SK-N-SH (cell line): ENCODE results near the gene UGT1A7. TPM values are rescaled to one million over a fixed set of nuclear protein-coding genes. Genes with fewer than 3 reads are reported as not detected.
A peak's percentile ranks its signal among the peaks of the same experiment; 100 is the strongest.

Source experiments
- CTCF ChIA-PET: fragments of 300-600, 350-600 bp; formaldehyde crosslinking; extraction: SDS; loops from one replicate; lab custom pipeline; 2021; lab: Yijun Ruan, JAX
- POLR2A ChIA-PET: fragments of 350-600 bp; sonication (Branson Sonifier 250); formaldehyde crosslinking; extraction: SDS; loops from one replicate; lab custom pipeline; 2020; ENCODE audit warnings: antibody characterized with exemption, inconsistent platforms; lab: Yijun Ruan, JAX
- DNase-seq: peaks from one replicate; pipeline ENCODE4 v3.0.0; 2012
- H2AFZ ChIP-seq: fragments of 200-600 bp; sonication (generic); 2 replicates; pipeline ENCODE4 v1.8.1; 2016; ENCODE audit warnings: antibody characterized with exemption, mild to moderate bottlenecking, low read depth
- H3F3A ChIP-seq: fragments of 200-600 bp; sonication (generic); replicated peaks from 2 replicates; pipeline ENCODE3; 2016; ENCODE audit warnings: antibody characterized with exemption, mild to moderate bottlenecking; ENCODE audit not compliant: insufficient read depth
- H3K27ac ChIP-seq, 2 experiments: fragments of 200-500 bp in 1 of 2; fragments of 200-600 bp in 1 of 2; sonication (Bioruptor generic) in 1 of 2; sonication (generic), shearing (Covaris generic) in 1 of 2; 2 replicates each; pipeline versions ENCODE4 v1.5.1 to v1.6.1; 2014 to 2016; ENCODE audit warnings: low read depth in 2 of 2, inconsistent platforms in 1 of 2, low read length in 1 of 2, mild to moderate bottlenecking in 1 of 2, mixed read lengths in 1 of 2
- H3K27me3 ChIP-seq: fragments of 200-600 bp; sonication (generic), shearing (Covaris generic); 2 replicates; pipeline ENCODE4 v1.6.1; 2016; ENCODE audit warnings: mixed run types; ENCODE audit not compliant: insufficient read depth
- H3K36me3 ChIP-seq, 2 experiments: fragments of 200-500 bp in 1 of 2; fragments of 200-600 bp in 1 of 2; sonication (Bioruptor generic) in 1 of 2; sonication (generic) in 1 of 2; replicated peaks in 1 of 2; 2 replicates each; pipeline versions ENCODE3 to v1.5.1; 2014 to 2016; ENCODE audit warnings: low read length in 1 of 2, mild to moderate bottlenecking in 1 of 2; ENCODE audit not compliant: insufficient read depth in 2 of 2, control insufficient read depth in 1 of 2
- H3K4me1 ChIP-seq, 2 experiments: fragments of 200-500 bp in 1 of 2; fragments of 200-600 bp in 1 of 2; sonication (Bioruptor generic) in 1 of 2; sonication (generic), shearing (Covaris generic) in 1 of 2; 2 replicates each; pipeline versions ENCODE4 v1.5.1 to v1.6.1; 2014 to 2016; ENCODE audit warnings: low read depth in 1 of 2, low read length in 1 of 2, mixed run types in 1 of 2; ENCODE audit not compliant: insufficient read depth in 2 of 2, control insufficient read depth in 1 of 2
- H3K4me2 ChIP-seq: fragments of 200-600 bp; sonication (generic), shearing (Covaris generic); 2 replicates; pipeline ENCODE4 v1.6.1; 2017; ENCODE audit warnings: mixed run types
- H3K4me3 ChIP-seq, 2 experiments: fragments of 200-500 bp in 1 of 2; fragments of 200-600 bp in 1 of 2; sonication (Bioruptor generic) in 1 of 2; sonication (generic), shearing (Covaris generic) in 1 of 2; 2 replicates each; pipeline versions ENCODE4 v1.5.1 to v1.8.1; 2014 to 2016; ENCODE audit warnings: low read depth in 2 of 2, inconsistent platforms in 1 of 2, low read length in 1 of 2, mild to moderate bottlenecking in 1 of 2, mixed read lengths in 1 of 2, moderate library complexity in 1 of 2
- H3K79me2 ChIP-seq: fragments of 200-600 bp; sonication (generic); 2 replicates; pipeline ENCODE4 v1.8.1; 2017; ENCODE audit warnings: mild to moderate bottlenecking; ENCODE audit not compliant: insufficient read depth
- H3K9ac ChIP-seq: fragments of 200-600 bp; sonication (generic); 2 replicates; pipeline ENCODE4 v1.6.1; 2017; ENCODE audit warnings: mixed run types
- H3K9me2 ChIP-seq: fragments of 200-600 bp; sonication (generic); 2 replicates; pipeline ENCODE4 v1.6.1; 2017; ENCODE audit warnings: mixed run types
- H3K9me3 ChIP-seq: fragments of 200-600 bp; sonication (generic); 2 replicates; pipeline ENCODE4 v1.6.1; 2017; ENCODE audit warnings: mixed run types, mild to moderate bottlenecking, moderate library complexity
- H4K20me1 ChIP-seq: fragments of 200-600 bp; sonication (generic); 2 replicates; pipeline ENCODE4 v1.6.1; 2017; ENCODE audit warnings: mild to moderate bottlenecking, mixed run types; ENCODE audit not compliant: insufficient read depth
- CHD2 ChIP-seq: fragments of 150-350 bp; IDR thresholded peaks from 2 replicates; pipeline ENCODE4 v1.6.1; 2018; ENCODE audit warnings: low read length; ENCODE audit not compliant: partially characterized antibody
- ELF1 ChIP-seq: IDR thresholded peaks from 2 replicates; pipeline ENCODE4 v1.4.0; 2012
- EP300 ChIP-seq, 2 experiments: IDR thresholded peaks; 2 replicates each; pipeline versions ENCODE4 v1.4.0 to v1.6.1; 2012; ENCODE audit warnings: borderline replicate concordance in 1 of 2, low read depth in 1 of 2, low read length in 1 of 2
- EZH2phosphoT487 ChIP-seq: fragments of 200-600 bp; sonication (generic); IDR thresholded peaks from 2 replicates; pipeline ENCODE4 v1.6.1; 2017; ENCODE audit warnings: low read depth, mixed run types, mild to moderate bottlenecking, antibody characterized with exemption, moderate library complexity, borderline replicate concordance
- FOXJ3 ChIP-seq: sonication (generic); formaldehyde crosslinking; IDR thresholded peaks from 2 replicates; pipeline ENCODE4 v1.5.1; 2020; ENCODE audit warnings: mild to moderate bottlenecking, missing genetic modification reagents
- FOXM1 ChIP-seq: IDR thresholded peaks from 2 replicates; pipeline ENCODE4 v1.4.0; 2012; ENCODE audit warnings: low read depth, mild to moderate bottlenecking
- MEF2A ChIP-seq: IDR thresholded peaks from 2 replicates; pipeline ENCODE4 v1.4.0; 2012; ENCODE audit warnings: low read depth, borderline replicate concordance
- NFIC ChIP-seq: IDR thresholded peaks from 2 replicates; pipeline ENCODE4 v1.4.0; 2012; ENCODE audit warnings: borderline replicate concordance
- NRF1 ChIP-seq: IDR thresholded peaks from 2 replicates; pipeline ENCODE4 v1.6.1; 2012; ENCODE audit warnings: low read depth, mild to moderate bottlenecking, low read length
- PBX3 ChIP-seq: IDR thresholded peaks from 2 replicates; pipeline ENCODE4; 2012
- POLR2AphosphoS5 ChIP-seq: IDR thresholded peaks from 2 replicates; pipeline ENCODE4 v1.6.1; 2012; ENCODE audit warnings: low read depth, low read length
- RAD21 ChIP-seq: IDR thresholded peaks from 2 replicates; pipeline ENCODE4 v1.6.1; 2012; ENCODE audit warnings: mild to moderate bottlenecking, low read length
- REST ChIP-seq: IDR thresholded peaks from 2 replicates; pipeline ENCODE4 v1.6.1; 2012; ENCODE audit warnings: mild to moderate bottlenecking, low read depth, low read length, moderate library complexity
- RFX5 ChIP-seq: IDR thresholded peaks from 2 replicates; pipeline ENCODE4 v1.6.1; 2012; ENCODE audit warnings: mild to moderate bottlenecking, improper control_type of control experiment, low read length
- SIN3A ChIP-seq: IDR thresholded peaks from 2 replicates; pipeline ENCODE4 v1.6.1; 2012; ENCODE audit warnings: low read depth, mild to moderate bottlenecking, low read length, moderate library complexity, borderline replicate concordance
- SMC3 ChIP-seq: IDR thresholded peaks from 2 replicates; pipeline ENCODE4 v1.6.1; 2012; ENCODE audit warnings: low read depth, low read length, improper control_type of control experiment
- TAF1 ChIP-seq: IDR thresholded peaks from 2 replicates; pipeline ENCODE4 v1.6.1; 2012; ENCODE audit warnings: low read depth, mild to moderate bottlenecking, low read length, moderate library complexity, borderline replicate concordance
- TCF12 ChIP-seq: IDR thresholded peaks from 2 replicates; pipeline ENCODE4 v1.4.0; 2012
- USF1 ChIP-seq: IDR thresholded peaks from 2 replicates; pipeline ENCODE4 v1.4.0; 2012; ENCODE audit warnings: low read depth, borderline replicate concordance
- USF2 ChIP-seq: fragments of 150-350 bp; IDR thresholded peaks from 2 replicates; pipeline ENCODE4 v1.6.1; 2017; ENCODE audit warnings: antibody characterized with exemption, low read length, low read depth, borderline replicate concordance
- YY1 ChIP-seq: IDR thresholded peaks from 2 replicates; pipeline ENCODE4 v1.4.0; 2012; ENCODE audit warnings: low read depth, mild to moderate bottlenecking
- WGBS: methylation state at CpG from one replicate; pipeline ENCODE4 v1.1.6; 2017; ENCODE audit warnings: low lambda C conversion rate; 5-methylcytosine and 5-hydroxymethylcytosine counted together
- polyA plus RNA-seq, 3 experiments: library from polyadenylated mRNA; depleted of rRNA; stranded (reverse); fragments of >200 nt; gene quantifications; 2 replicates each; pipeline ENCODE4 v1.2.3, GENCODE V29; 2012
- TF ChIP-seq, protein P1 (sequence below): fragments of 200-600 bp; sonication (generic); IDR thresholded peaks from 2 replicates; pipeline ENCODE4 v1.6.1; 2017; ENCODE audit warnings: antibody characterized with exemption, mild to moderate bottlenecking, moderate library complexity

Gene UGT1A7
- polyA plus RNA-seq, 1 of the 3 experiments (the other 2 are of a cell fraction) = not detected

- 51% methylated on average over 5 of the region's 5 CpGs for WGBS
- Histone ChIP-seq H3K9me3 (no peaks in the 10 kb centered on the region), H2AFZ (no peak overlapping the region), H3K27ac (no peak overlapping the region), H3K36me3 (no peaks in the 10 kb centered on the region), H3F3A (no peaks in the 10 kb centered on the region), H3K27me3 (no peaks in the 10 kb centered on the region; the same call in 1 of the 2 replicates), H3K4me2 (no peak overlapping the region), H3K79me2 (no peaks in the 10 kb centered on the region), H3K4me1 (no peaks in the 10 kb centered on the region), H3K4me3 (no peak overlapping the region), H3K9me2 (no peaks in the 10 kb centered on the region), H4K20me1 (no peaks in the 10 kb centered on the region), H3K9ac (no peak overlapping the region)
- DNase-seq = peak; percentile 32
- ChIA-PET POLR2A (no interaction called here), CTCF (no interaction called here)
- TF ChIP-seq, protein P1, sequence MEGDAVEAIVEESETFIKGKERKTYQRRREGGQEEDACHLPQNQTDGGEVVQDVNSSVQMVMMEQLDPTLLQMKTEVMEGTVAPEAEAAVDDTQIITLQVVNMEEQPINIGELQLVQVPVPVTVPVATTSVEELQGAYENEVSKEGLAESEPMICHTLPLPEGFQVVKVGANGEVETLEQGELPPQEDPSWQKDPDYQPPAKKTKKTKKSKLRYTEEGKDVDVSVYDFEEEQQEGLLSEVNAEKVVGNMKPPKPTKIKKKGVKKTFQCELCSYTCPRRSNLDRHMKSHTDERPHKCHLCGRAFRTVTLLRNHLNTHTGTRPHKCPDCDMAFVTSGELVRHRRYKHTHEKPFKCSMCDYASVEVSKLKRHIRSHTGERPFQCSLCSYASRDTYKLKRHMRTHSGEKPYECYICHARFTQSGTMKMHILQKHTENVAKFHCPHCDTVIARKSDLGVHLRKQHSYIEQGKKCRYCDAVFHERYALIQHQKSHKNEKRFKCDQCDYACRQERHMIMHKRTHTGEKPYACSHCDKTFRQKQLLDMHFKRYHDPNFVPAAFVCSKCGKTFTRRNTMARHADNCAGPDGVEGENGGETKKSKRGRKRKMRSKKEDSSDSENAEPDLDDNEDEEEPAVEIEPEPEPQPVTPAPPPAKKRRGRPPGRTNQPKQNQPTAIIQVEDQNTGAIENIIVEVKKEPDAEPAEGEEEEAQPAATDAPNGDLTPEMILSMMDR = peak; percentile 29; the same call in 1 of the 2 replicates
- peak; percentile 33 for TF ChIP-seq RAD21
- no peak for TF ChIP-seq PBX3
Measured at GRCh38 chr2:233772583-233772982, 90.9 kb downstream of the UGT1A7 start.

DNA sequence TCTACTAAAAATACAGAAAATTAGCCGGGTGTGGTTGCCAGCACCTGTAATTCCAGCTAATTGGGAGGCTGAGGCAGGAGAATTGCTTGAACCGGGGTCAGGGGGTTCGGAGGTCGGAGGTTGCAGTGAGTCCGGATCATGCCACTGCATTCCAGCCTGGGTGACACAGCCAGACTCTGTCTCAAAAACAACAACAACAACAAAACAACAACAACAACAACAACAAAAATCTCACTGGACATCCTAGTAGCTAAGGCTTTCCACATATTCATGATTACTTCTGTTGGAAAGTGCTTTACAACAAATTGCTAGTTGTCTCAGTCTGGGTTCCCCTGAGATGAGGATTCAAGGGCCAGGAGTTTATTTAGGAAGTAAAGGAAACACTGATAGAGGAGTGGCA is 92.2 kb downstream of the UGT1A7 start:
- ChIA-PET POLR2A (no interaction called here), CTCF (no interaction called here)
- H4K20me1 ChIP-seq = no peaks in the 10 kb centered on the region
- H3K27me3 ChIP-seq = no peaks in the 10 kb centered on the region; the same call in 1 of the 2 replicates
- H2AFZ ChIP-seq = no peak overlapping the region
- TF ChIP-seq EP300 (IDR thresholded peaks at IDR 0.05; ENCODE audit: borderline replicate concordance in 1 of 2, low read depth in 1 of 2, low read length in 1 of 2) (no peak), REST (no peak), ELF1 (no peak), NRF1 (no peak), NFIC (no peak), RFX5 (no peak), USF1 (no peak), SMC3 (no peak), YY1 (no peak), TAF1 (no peak), USF2 (no peak), FOXM1 (no peak), TCF12 (no peak), MEF2A (no peak), FOXJ3 (CRISPR knock-in tag) (no peak), CHD2 (no peak), EZH2phosphoT487 (no peak), POLR2AphosphoS5 (no peak), RAD21 (no peak), SIN3A (no peak)
- no peaks in the 10 kb centered on the region for H3K9me3 ChIP-seq
- no peaks in the 10 kb centered on the region for H3K4me1 ChIP-seq
- H3K9me2 ChIP-seq = no peaks in the 10 kb centered on the region
- H3K79me2 ChIP-seq = no peaks in the 10 kb centered on the region
- no peaks in the 10 kb centered on the region for H3F3A ChIP-seq
- DNase-seq = no peak
- H3K36me3 ChIP-seq = no peaks in the 10 kb centered on the region
- no peak overlapping the region for H3K4me2 ChIP-seq
- H3K4me3 ChIP-seq = no peak overlapping the region
- no peak overlapping the region for H3K27ac ChIP-seq
- 78% methylated on average over 5 of the region's 5 CpGs for WGBS
- no peak overlapping the region for H3K9ac ChIP-seq
